Measurements from ENCODE around the gene CCIN.

CCIN gene

GRCh38 chr9:36210722-36211121 lies 41.5 kb downstream of the CCIN start:
- Histone ChIP-seq H3K36me3 (replicated peaks in 1 of 2; ENCODE audit: control insufficient read depth in 2 of 2, insufficient read depth in 2 of 2, low read length in 2 of 2) (peaks cover 45 to 97% of the 10 kb centered on the region in 2 donors), H3K79me1 (ENCODE audit: low read depth, low read length) (peaks cover 20% of the 10 kb centered on the region), H3K27me3 (ENCODE audit: control insufficient read depth in 3 of 3, insufficient read depth in 3 of 3, low read depth in 1 of 3, low read length in 3 of 3) (no peaks in the 10 kb centered on the region), H3K4me3 (ENCODE audit: low read length in 2 of 2) (no peak overlapping the region), H2BK15ac (ENCODE audit: low read length) (no peak overlapping the region), H2BK12ac (ENCODE audit: low read length) (no peak overlapping the region), H2BK5ac (ENCODE audit: low read length) (no peak overlapping the region), H4K8ac (ENCODE audit: low read depth, low read length) (no peak overlapping the region), H3K18ac (ENCODE audit: low read length) (no peak overlapping the region), H3K27ac (replicated peaks; ENCODE audit: low read length) (no peak overlapping the region), H2AK5ac (ENCODE audit: low read depth, low read length) (no peak overlapping the region), H3K4ac (ENCODE audit: low read length) (no peak overlapping the region), H3K4me2 (ENCODE audit: insufficient read depth, low read length, poor library complexity, severe bottlenecking) (no peak overlapping the region), H2AFZ (ENCODE audit: low read length) (no peak overlapping the region), H4K91ac (ENCODE audit: low read depth, low read length, poor library complexity) (no peak overlapping the region), H3K9ac (ENCODE audit: low read depth, low read length, poor library complexity) (no peak overlapping the region), H3K4me1 (ENCODE audit: control insufficient read depth in 2 of 2, insufficient read depth in 1 of 2, low read depth in 1 of 2, low read length in 2 of 2) (peaks cover 3 to 13% of the 10 kb centered on the region in 2 donors), H3K23ac (ENCODE audit: low read depth, low read length, poor library complexity) (no peak overlapping the region), H2BK120ac (ENCODE audit: low read depth, low read length) (no peak overlapping the region), H3K14ac (ENCODE audit: low read length) (no peak overlapping the region), H3K9me3 (replicated peaks in 1 of 2; ENCODE audit: control insufficient read depth in 2 of 2, insufficient read depth in 1 of 2, low read depth in 1 of 2, low read length in 2 of 2) (no peaks in the 10 kb centered on the region)
- WGBS, 2 donors (ENCODE audit: extremely low coverage in 2 of 2, insufficient read length in 2 of 2, insufficient replicate concordance in 1 of 2): no CpG with 5 or more reads among the region's 8 CpGs
- DNase-seq (ENCODE audit: low spot score): no peak

- H2BK15ac ChIP-seq (ENCODE audit: low read length): no peak overlapping the region
- H3K14ac ChIP-seq (ENCODE audit: low read length): no peak overlapping the region
- H3K27me3 ChIP-seq (ENCODE audit: control insufficient read depth in 3 of 3, insufficient read depth in 3 of 3, low read depth in 1 of 3, low read length in 3 of 3): no peaks in the 10 kb centered on the region
- no peak overlapping the region for H3K18ac ChIP-seq (ENCODE audit: low read length)
- no peak overlapping the region for H2AFZ ChIP-seq (ENCODE audit: low read length)
- H3K79me1 ChIP-seq (ENCODE audit: low read depth, low read length): peaks cover 18% of the 10 kb centered on the region
- no peak overlapping the region for H3K4me3 ChIP-seq (ENCODE audit: low read length in 2 of 2)
- no peak for DNase-seq (ENCODE audit: low spot score)
- H2BK5ac ChIP-seq (ENCODE audit: low read length): no peak overlapping the region
- peaks cover 3 to 12% of the 10 kb centered on the region in 2 donors for H3K4me1 ChIP-seq (ENCODE audit: control insufficient read depth in 2 of 2, insufficient read depth in 1 of 2, low read depth in 1 of 2, low read length in 2 of 2)
- H2BK12ac ChIP-seq (ENCODE audit: low read length): no peak overlapping the region
- H3K9ac ChIP-seq (ENCODE audit: low read depth, low read length, poor library complexity): no peak overlapping the region
- H3K27ac ChIP-seq (replicated peaks; ENCODE audit: low read length): no peak overlapping the region
- no peak overlapping the region for H2AK5ac ChIP-seq (ENCODE audit: low read depth, low read length)
- H3K4me2 ChIP-seq (ENCODE audit: insufficient read depth, low read length, poor library complexity, severe bottlenecking): no peak overlapping the region
- no peak overlapping the region for H4K8ac ChIP-seq (ENCODE audit: low read depth, low read length)
- no peak overlapping the region for H4K91ac ChIP-seq (ENCODE audit: low read depth, low read length, poor library complexity)
- H2BK120ac ChIP-seq (ENCODE audit: low read depth, low read length): no peak overlapping the region
- no peaks in the 10 kb centered on the region for H3K9me3 ChIP-seq (replicated peaks in 1 of 2; ENCODE audit: control insufficient read depth in 2 of 2, insufficient read depth in 1 of 2, low read depth in 1 of 2, low read length in 2 of 2)
- H3K4ac ChIP-seq (ENCODE audit: low read length): no peak overlapping the region
- WGBS, 2 donors (ENCODE audit: extremely low coverage in 2 of 2, insufficient read length in 2 of 2, insufficient replicate concordance in 1 of 2): no CpG with 5 or more reads among the region's 7 CpGs
- peaks cover 46 to 94% of the 10 kb centered on the region in 2 donors for H3K36me3 ChIP-seq (replicated peaks in 1 of 2; ENCODE audit: control insufficient read depth in 2 of 2, insufficient read depth in 2 of 2, low read length in 2 of 2)
- no peak overlapping the region for H3K23ac ChIP-seq (ENCODE audit: low read depth, low read length, poor library complexity)
These were observed 42.3 kb downstream of the CCIN start for GRCh38 chr9:36211510-36211909.

GRCh38 chr9:36213387-36213786 lies 44.2 kb downstream of the CCIN start:
- Histone ChIP-seq H3K9me3 (replicated peaks in 1 of 2; ENCODE audit: control insufficient read depth in 2 of 2, insufficient read depth in 1 of 2, low read depth in 1 of 2, low read length in 2 of 2) (no peaks in the 10 kb centered on the region), H4K8ac (ENCODE audit: low read depth, low read length) (no peak overlapping the region), H3K36me3 (replicated peaks in 1 of 2; ENCODE audit: control insufficient read depth in 2 of 2, insufficient read depth in 2 of 2, low read length in 2 of 2) (peaks cover 45 to 97% of the 10 kb centered on the region in 2 donors), H3K79me1 (ENCODE audit: low read depth, low read length) (peaks cover 14% of the 10 kb centered on the region), H3K4me2 (ENCODE audit: insufficient read depth, low read length, poor library complexity, severe bottlenecking) (no peak overlapping the region), H3K4me1 (ENCODE audit: control insufficient read depth in 2 of 2, insufficient read depth in 1 of 2, low read depth in 1 of 2, low read length in 2 of 2) (peaks cover 0 to 3% of the 10 kb centered on the region in 2 donors), H2AFZ (ENCODE audit: low read length) (no peak overlapping the region), H3K4me3 (ENCODE audit: low read length in 2 of 2) (no peak overlapping the region), H2BK15ac (ENCODE audit: low read length) (no peak overlapping the region), H2BK5ac (ENCODE audit: low read length) (no peak overlapping the region), H3K18ac (ENCODE audit: low read length) (no peak overlapping the region), H3K4ac (ENCODE audit: low read length) (no peak overlapping the region), H3K27ac (replicated peaks; ENCODE audit: low read length) (no peak overlapping the region), H2BK120ac (ENCODE audit: low read depth, low read length) (no peak overlapping the region), H2AK5ac (ENCODE audit: low read depth, low read length) (no peak overlapping the region), H2BK12ac (ENCODE audit: low read length) (no peak overlapping the region), H3K23ac (ENCODE audit: low read depth, low read length, poor library complexity) (no peak overlapping the region), H3K27me3 (ENCODE audit: control insufficient read depth in 3 of 3, insufficient read depth in 3 of 3, low read depth in 1 of 3, low read length in 3 of 3) (no peaks in the 10 kb centered on the region), H3K9ac (ENCODE audit: low read depth, low read length, poor library complexity) (no peak overlapping the region), H3K14ac (ENCODE audit: low read length) (no peak overlapping the region), H4K91ac (ENCODE audit: low read depth, low read length, poor library complexity) (no peak overlapping the region)
- WGBS, 2 donors (ENCODE audit: extremely low coverage in 2 of 2, insufficient read length in 2 of 2, insufficient replicate concordance in 1 of 2): no CpG with 5 or more reads among the region's 4 CpGs
- no peak for DNase-seq (ENCODE audit: low spot score)

- no peak overlapping the region for H3K18ac ChIP-seq (ENCODE audit: low read length)
- no peak overlapping the region for H3K27ac ChIP-seq (replicated peaks; ENCODE audit: low read length)
- no peak overlapping the region for H3K9ac ChIP-seq (ENCODE audit: low read depth, low read length, poor library complexity)
- peaks cover 10% of the 10 kb centered on the region for H3K79me1 ChIP-seq (ENCODE audit: low read depth, low read length)
- no peak overlapping the region for H4K91ac ChIP-seq (ENCODE audit: low read depth, low read length, poor library complexity)
- no peak overlapping the region for H2BK15ac ChIP-seq (ENCODE audit: low read length)
- H3K4me1 ChIP-seq (ENCODE audit: control insufficient read depth in 2 of 2, insufficient read depth in 1 of 2, low read depth in 1 of 2, low read length in 2 of 2): peaks cover 0 to 3% of the 10 kb centered on the region in 2 donors
- H3K23ac ChIP-seq (ENCODE audit: low read depth, low read length, poor library complexity): no peak overlapping the region
- H3K9me3 ChIP-seq (replicated peaks in 1 of 2; ENCODE audit: control insufficient read depth in 2 of 2, insufficient read depth in 1 of 2, low read depth in 1 of 2, low read length in 2 of 2): no peaks in the 10 kb centered on the region
- no peak for DNase-seq (ENCODE audit: low spot score)
- no peak overlapping the region for H3K4me2 ChIP-seq (ENCODE audit: insufficient read depth, low read length, poor library complexity, severe bottlenecking)
- no peak overlapping the region for H2BK5ac ChIP-seq (ENCODE audit: low read length)
- H3K27me3 ChIP-seq (ENCODE audit: control insufficient read depth in 3 of 3, insufficient read depth in 3 of 3, low read depth in 1 of 3, low read length in 3 of 3): no peaks in the 10 kb centered on the region
- WGBS, 2 donors (ENCODE audit: extremely low coverage in 2 of 2, insufficient read length in 2 of 2, insufficient replicate concordance in 1 of 2): no CpG with 5 or more reads among the region's 4 CpGs
- no peak overlapping the region for H2BK12ac ChIP-seq (ENCODE audit: low read length)
- H3K36me3 ChIP-seq (replicated peaks in 1 of 2; ENCODE audit: control insufficient read depth in 2 of 2, insufficient read depth in 2 of 2, low read length in 2 of 2): peaks cover 45 to 97% of the 10 kb centered on the region in 2 donors
- H2AFZ ChIP-seq (ENCODE audit: low read length): no peak overlapping the region
- no peak overlapping the region for H3K4ac ChIP-seq (ENCODE audit: low read length)
- H2BK120ac ChIP-seq (ENCODE audit: low read depth, low read length): no peak overlapping the region
- no peak overlapping the region for H4K8ac ChIP-seq (ENCODE audit: low read depth, low read length)
- H2AK5ac ChIP-seq (ENCODE audit: low read depth, low read length): no peak overlapping the region
- no peak overlapping the region for H3K14ac ChIP-seq (ENCODE audit: low read length)
- H3K4me3 ChIP-seq (ENCODE audit: low read length in 2 of 2): no peak overlapping the region
These were observed 44.8 kb downstream of the CCIN start for GRCh38 chr9:36213989-36214388.
